ENCODE measurements around the gene SEMA5B.

Gene SEMA5B

DNA sequence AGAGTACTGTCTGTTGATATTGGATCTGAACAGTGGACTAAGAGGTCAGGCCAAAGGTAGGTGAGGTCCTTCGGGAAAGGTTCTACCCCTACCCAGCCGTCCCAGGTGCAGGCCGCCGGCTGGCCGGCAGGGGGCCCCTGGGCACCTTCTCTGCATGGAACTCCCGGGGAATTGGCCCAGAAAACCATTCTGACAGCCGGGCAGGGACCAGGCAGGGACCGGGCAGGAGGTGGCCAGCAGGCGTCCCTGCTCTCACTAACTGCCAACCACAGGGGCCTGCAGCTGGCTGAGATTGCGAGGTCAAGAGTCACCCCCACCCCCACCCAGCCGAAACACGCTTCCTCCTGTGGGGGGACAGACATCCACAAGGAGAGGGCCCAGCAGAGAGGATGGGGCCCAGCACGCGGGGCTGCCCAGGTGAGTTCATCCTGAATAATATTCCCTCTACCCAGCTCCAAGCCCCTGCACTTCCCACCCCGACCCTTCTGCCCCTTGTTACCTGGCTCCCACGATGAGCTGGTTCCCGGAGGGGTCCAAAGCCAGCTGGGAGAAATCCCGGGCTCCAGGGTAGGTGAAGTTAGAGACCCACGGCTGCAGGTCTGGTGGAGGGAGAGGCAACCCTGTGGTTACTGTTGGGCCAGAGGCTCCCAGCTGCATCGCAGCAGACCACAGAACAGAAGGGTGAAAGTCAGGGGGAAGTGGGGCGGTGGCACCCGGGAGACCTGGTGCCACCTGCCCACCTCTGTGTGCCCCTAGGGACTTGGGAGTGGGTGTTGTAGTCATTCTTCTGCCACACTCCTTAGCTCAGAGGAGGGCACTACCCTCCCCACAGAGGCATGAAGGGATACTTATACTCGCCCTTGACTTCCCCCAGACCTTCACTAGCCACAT is 84.4 kb downstream of the SEMA5B start:
- DNase-seq (ENCODE audit: low spot score): no peak

DNA sequence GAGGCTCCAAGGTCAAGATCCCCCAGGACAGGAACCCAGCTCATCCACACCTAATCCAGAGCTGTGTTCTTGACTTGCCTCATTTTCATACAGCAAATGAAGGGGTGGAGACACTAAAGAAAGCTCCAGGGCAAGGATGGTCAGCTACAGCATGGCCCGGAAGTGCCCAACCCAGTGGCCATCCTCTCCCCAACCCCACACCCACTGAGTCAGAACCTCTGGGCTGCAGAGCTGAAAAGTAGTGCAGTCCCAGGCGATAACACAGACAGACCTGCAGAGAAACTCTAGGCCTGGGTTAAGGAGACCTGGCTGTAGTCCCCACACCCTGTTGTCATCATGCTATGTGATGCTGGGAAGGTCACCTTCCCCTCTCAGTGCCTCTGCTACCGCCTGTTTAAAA is 85.3 kb downstream of the SEMA5B start:
- DNase-seq (ENCODE audit: low spot score): no peak

GRCh38 chr3:122941228-122942206 is 86.0 kb downstream of the SEMA5B start:
- no peak for DNase-seq (ENCODE audit: low spot score)

- DNase-seq (ENCODE audit: low spot score): peak; percentile 76
Measured at GRCh38 chr3:122940628-122941086, 86.9 kb downstream of the SEMA5B start.

- no peak for DNase-seq (ENCODE audit: low spot score)
Measured at GRCh38 chr3:122938783-122939425, 88.7 kb downstream of the SEMA5B start.

- DNase-seq (ENCODE audit: low spot score): no peak
Measured at GRCh38 chr3:122937745-122938144, 89.8 kb downstream of the SEMA5B start.

DNA sequence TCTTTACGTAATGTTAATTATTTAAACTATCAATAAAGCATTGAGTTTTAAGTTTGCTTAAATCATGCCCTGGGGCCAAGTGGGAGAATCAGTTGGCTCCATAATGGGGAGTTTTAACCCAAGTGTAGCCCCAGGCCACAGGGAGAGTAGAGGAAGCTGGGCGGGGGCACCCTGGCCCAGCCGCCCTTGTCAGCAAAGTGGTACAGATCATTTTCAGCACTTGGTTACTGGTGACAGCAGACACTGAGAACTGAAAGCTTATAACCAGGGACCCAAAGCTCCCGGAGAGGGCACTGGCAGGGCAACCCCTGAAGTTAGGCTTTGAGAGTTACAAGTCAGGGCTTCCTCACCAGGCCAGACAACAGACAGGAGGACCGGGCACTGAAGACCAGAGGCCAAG is 90.6 kb downstream of the SEMA5B start:
- DNase-seq (ENCODE audit: low spot score): no peak

- DNase-seq (ENCODE audit: low spot score): no peak
Measured at GRCh38 chr3:122936335-122936734, 91.2 kb downstream of the SEMA5B start.

DNA sequence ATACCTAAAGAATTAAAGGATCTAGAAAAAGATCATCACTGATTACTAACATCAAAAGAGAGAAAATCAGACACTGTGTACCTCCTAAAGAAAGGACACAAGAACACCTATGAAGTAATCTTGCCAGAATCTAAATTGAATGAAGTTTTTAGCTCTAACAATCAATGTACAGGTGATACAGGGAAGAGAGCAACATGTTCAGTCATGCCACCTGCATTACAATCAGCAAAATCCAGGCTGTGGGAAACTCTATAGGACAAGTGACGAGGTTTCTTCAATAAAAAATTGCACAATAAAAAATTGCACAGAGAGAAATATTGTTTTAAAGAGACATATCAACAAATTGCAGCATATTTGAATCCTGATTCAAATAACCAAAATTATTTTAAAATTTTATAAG is 93.3 kb downstream of the SEMA5B start:
- DNase-seq (ENCODE audit: low spot score): no peak

DNA sequence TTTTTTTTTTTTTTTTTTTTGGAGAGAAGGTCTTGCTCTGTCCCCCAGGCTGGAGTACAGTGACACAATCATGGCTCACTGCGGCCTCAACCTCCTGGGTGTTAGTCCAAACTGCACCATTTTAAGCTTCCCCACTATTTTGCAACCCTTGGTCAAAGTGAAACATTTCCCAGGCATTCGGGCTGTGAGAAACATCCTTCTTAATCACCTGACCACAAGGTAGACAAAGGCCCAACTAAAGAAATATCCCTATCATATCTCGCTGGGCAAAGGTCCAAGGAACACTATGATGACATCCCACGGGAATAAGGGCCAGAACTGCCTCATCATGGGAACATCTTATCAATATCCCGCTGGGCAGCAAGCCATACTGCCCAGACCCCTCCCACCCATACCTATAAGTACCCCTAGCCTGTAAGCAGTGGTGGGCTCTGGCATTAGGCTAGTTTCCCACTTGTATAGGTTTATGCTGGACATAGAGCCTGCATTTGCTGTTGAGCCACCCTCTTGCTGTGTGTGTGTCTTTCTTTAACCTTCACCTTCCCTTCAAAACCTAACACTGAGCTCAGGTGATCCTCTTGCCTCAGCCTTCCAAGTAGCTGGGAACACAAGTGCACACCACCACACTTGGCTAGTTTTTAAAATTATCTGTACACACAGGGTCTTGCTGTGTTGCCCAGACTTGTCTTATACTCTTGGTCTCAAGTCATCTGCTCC is 95.2 kb downstream of the SEMA5B start:
- no peak for DNase-seq (ENCODE audit: low spot score)

DNA sequence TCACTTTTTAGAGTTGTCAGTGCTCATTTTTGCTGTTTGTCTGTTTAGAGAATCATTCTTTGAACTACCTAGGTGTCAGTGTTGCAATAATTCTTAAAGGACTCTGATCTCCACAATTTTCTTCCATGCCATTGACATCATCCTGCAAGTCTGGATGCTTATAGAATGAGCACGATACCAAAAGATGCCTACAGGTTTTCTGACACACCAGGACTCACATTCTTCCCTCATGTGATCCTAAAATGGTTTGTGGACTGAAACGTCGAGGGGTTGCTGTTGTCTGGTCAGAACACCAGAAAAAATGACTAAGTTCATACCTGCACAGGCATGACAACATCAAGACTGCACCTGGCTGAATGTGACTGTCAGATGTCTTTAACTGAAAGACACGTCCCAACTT is 95.9 kb downstream of the SEMA5B start:
- DNase-seq (ENCODE audit: low spot score): no peak

DNA sequence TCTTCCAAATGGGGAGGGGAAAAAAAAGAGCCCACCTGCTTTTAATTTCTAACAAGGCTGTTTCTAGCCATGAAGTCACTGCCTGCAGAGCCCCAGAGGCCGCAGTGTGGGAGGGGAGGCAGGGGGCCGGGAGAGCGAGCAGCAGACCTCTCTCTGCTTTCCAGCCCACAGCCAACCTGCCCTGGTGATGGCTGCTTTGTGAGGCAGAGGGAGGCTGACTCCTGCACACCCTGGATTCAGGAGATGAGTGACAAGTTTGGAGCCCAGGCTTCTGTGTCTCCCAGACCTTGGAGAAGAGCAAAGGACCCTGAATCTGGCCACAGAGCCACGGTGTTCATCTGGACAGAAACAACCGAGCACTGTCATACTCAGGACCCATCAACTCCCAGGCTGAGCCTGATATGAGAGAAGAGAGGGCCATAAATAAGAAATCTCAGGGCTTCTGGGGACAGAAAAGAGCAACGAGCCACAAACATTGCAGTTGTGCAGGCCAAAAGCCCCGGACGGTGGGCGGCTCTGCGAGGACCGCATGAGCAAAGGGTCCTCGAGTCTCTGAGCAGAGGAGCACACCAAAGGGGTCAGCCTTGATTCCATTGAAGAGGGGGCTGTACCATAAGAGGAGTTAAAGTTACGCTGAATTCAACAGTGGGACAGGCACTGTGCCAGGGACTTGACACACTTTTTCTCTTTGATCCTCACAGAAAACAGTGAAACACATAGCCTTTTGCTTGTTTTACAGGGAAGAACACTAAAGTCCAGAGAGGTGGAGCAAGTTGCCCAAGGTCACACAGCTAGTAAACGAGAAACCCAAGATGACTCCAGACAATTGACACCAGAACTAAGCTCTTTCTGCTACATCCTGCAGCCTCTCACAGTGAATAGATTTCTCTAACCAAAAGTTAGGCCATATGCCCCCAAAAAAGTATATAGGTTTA is 97.2 kb downstream of the SEMA5B start:
- no peak for DNase-seq (ENCODE audit: low spot score)

DNA sequence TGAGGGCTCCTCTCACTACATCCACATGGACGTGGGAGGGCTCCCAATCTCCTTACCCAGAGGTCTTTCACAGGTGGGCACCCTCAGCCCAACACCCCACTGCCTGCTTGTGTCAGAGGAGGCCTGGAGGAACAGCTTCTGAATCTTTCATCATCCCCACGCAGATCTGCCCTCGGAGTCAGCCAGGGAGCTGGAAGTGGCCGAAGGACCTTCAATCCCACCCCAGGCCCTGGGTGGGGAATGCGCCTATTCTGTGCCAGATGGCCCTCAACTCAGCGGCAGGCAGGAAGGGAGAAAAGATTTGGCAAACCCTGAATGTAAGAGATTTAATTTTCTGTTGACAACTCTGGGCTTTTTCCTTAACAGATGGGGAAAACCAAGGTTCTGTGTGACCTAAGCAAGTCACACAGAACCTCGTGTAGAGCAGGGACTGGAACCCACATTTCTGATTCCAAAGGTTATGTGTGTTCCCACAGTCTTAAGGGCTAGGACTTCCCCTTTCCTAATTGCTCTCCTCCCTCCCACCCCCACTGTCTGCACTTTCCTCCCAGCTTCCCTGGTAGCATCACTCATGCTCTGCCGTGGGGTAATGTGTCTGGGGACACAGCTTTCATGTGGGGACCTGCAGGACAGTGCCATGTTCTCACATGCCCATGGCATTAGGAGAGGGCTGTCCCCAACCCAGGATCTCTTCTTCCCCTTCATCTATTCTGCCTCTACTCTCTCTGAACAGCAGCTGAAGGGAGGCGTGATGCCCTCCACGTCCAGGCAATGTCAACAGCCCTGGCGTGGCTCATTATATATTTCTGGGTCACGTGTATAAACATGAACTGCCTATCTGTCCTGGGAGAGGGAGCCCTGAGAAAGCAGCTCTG is 98.1 kb downstream of the SEMA5B start:
- no peak for DNase-seq (ENCODE audit: low spot score)

GRCh38 chr3:122928396-122929187 is 99.0 kb downstream of the SEMA5B start:
- no peak for DNase-seq (ENCODE audit: low spot score)

- no peak for DNase-seq (ENCODE audit: low spot score)
Measured at GRCh38 chr3:122927726-122928125, 99.8 kb downstream of the SEMA5B start.

DNA sequence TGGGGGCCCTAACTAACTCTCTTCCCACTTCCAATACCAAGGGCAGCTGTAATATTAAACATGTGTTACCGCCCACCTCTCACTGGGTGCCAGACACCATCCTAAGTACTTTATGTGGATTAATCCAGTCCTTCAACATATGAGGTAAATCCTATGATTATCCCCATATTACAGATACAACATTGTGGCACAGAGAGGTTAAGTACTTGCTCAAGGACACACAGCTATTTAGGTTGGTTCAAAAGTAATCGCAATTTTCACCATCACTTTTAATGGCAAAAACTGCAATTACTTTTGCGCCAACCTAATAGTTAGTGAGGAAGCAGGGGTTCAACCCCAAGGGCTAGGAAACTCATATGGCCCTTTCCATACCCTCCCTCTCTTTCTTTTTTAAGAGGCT is 100.8 kb downstream of the SEMA5B start:
- no peak for DNase-seq (ENCODE audit: low spot score)

GRCh38 chr3:122926322-122926721 is 101.2 kb downstream of the SEMA5B start:
- DNase-seq (ENCODE audit: low spot score): peak; percentile 53

GRCh38 chr3:122925756-122926155 is 101.8 kb downstream of the SEMA5B start:
- peak; percentile 22 for DNase-seq (ENCODE audit: low spot score)

- DNase-seq (ENCODE audit: low spot score): peak; percentile 37
Measured at GRCh38 chr3:122924056-122924455, 103.5 kb downstream of the SEMA5B start.

Data from left forelimb (tissue), 1 donor.